Measurements from ENCODE around the gene GALNT17.
"Not testable (repeated sequence)": the region's sequence is repeated elsewhere in the genome, so short reads cannot be mapped to it uniquely, and the experiment has no call there.

The GALNT17 gene

DNA sequence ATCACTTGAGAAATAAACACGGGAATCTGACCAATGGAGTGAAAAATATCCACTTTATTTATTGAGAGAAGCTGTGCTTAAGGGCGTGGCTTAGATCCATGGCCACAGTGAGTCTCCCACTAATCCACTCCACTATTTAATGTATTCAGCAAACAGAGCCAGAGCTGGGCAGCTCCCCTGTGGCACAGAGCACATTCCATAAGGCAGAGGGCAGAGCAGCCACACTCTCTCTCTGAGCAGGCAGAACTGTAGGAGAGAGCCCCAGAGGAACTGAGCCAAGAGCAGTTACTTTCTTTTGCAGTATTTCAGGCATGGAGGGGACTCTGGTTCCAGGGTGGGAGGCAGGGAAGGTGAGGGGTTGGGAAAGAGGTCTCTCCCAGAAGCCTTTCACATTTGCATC is 106.0 kb downstream of the GALNT17 start:
- no peak for DNase-seq

DNA sequence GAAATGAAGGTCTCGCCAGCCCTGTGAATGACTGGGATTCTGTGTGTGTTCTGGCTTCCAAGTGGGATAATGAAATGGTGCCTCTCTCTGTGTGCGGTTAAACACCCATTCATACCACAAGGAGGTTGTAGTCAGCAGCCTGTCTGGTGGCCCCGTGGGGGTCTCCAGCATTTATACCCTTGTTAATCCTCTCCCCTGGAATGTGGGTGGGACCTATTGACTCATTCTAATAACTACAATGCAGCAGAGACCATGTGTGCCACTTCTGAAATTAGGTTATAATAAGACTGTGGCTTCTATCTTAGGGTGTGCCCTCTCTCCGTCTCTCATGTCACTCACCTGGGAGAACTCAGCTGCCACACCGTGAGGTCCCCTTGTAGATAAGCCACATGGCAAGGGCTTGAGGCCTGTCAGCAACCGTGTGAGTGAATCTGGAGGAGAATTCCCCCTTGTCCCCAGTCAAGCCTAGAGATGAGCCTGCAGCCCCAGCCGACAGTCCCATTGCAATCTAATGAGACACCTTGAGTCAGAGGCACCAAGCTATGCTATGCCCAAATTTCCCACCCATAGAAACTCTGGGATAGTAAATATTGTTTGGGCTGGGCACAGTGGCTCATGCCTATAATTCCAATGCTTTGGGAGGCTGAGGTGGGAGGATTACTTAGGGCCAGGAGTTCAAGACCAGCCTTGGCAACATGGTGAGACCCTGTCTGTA is 106.8 kb downstream of the GALNT17 start:
- no peak for DNase-seq

DNA sequence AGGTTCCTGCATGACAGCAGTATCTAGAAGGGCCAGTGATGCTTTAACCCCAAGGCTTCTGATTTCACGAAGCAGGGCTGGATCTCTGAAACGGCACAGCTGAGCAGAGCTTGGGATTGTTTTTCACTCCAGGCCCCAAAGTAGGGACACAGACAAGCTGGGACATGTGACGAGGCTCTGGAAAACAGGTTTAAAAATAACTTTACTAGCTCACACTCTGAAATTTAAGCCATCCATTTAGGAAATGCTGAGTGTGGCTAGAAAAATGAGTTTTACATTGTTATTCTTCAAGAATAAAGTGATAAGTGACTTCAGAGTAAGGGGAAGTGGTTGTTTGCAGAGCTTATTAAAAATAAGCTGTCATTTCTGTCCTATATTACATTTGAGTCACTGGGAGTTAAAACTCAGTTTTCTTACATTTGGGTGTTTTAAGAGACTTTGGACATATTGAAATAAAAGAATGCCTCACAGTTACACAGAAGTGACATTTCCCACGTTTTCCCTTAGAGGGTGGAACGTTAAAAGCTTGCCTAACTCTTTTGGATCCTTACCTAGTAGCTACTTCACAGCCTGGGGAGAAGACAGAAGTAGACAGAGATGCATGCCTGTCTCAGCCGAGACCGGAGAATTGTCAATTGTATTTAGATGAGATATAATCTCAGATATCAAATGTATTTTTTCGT is 107.8 kb downstream of the GALNT17 start:
- DNase-seq: no peak

DNA sequence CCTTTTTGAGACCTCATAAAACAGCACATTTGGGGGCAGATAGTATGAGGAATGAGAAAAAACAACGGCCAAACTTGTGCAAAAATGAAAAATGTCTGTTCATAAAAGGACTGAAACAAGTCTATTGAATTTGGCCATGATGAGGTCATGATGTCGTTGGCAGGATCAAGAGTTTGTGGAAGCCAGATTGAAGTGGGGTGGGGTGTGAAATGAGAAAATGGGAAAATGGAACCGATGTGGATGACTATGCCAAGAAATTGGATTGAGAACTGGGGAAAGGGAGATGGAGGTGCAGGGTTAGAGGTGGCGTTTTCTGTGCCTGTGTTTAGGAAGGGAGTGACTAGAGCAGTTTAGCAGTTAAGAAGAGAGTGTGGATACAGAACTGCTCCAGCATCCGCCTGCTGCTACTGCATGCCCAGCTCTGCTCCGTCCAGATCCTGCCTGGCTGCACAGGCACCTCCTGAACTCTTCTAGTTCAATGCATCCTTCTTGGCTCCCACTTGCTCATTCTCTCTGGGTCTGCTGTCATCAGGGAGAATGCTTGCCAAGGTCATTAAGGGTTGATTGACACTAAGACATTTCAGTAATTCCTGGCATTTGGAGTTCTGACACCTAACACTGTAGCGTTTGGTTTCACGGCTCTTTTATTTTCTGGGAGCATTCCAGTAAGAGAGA is 111.9 kb downstream of the GALNT17 start:
- DNase-seq: no peak

DNA sequence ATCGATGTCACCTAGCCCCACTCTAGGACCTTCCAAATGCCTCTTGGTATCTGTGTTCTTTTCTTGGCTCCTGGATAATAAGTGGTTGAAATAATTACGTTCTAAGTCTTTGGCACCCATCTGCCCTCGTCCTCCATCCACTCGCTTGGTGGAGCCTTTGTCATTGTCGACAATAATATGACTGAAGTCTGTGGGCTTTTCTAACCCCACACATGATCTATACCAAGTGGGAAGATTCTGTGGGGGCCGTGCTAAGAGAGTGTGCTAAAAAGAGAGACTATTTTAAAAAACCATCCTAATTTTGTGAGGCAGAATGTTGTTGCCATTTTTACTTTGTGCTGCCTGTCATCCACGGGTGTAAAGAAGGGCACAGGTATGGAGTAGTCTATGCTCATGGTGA is 113.1 kb downstream of the GALNT17 start:
- no peak for DNase-seq

DNA sequence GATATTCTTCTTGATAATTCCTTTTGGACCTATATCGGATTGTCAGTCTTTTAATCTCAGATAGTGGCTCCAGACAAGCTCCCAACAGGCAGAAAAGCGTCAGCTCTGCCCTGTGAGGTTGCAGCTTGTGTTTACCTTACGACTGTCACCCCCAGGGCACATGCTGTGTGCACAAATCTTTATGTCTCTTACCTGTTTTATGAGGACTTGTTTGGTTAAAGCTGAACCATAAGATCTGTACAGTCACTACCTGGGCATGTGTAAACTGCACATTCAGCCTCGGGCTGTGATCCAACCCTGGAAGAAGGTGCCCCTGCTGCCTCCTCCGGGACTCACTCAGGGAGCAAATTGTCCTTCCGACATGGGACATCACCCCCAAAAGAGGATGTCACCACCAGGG is 119.8 kb downstream of the GALNT17 start:
- DNase-seq: no peak

DNA sequence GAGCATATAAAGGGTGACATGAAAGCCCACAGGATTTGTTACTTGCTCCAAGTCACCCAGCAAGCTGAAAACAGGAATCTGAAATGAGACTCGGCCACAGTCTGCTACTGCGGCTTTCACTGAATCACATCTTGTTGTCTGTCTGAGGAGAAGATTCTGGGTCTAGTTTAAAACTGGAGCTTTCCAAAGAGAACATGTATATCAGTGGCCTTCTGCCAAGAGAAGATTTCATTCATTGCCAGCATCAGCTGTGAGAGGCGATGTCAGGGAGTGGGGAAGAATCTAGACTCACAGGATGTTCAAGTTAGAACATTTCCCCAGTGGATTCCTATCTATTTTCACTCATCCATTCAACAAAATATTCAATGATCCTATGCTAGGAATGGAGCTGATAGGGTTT is 122.8 kb downstream of the GALNT17 start:
- no peak for DNase-seq

DNA sequence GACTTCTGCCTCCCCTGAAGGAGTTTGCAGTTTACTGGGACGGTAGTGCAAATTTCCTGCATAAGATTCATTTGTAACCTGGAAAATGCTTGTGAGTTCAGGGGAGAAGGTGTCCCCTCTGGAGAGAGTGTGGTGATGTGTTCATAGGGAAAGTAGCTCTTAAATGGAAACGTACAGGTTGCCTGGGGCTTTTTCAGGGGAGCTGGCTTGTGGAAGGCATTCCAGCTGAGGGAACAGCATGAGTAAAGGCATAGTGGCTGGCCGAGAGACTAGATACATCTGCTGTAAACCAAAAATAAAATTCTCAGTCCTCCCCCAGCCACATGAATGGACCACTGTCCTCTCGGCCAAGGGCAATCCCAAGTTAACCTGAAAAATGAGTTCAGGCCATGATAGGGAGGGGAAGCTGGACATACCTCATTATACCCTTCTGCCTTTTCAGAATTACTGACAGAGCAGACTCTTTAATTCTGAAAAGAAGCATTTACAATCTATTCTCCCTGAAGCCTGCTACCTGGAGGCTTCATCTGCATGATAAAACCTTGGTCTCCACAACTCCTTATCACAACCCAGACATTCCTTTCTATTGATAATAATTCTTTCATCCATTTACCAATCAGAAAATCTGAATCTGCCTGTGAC is 123.7 kb downstream of the GALNT17 start:
- no peak for DNase-seq

DNA sequence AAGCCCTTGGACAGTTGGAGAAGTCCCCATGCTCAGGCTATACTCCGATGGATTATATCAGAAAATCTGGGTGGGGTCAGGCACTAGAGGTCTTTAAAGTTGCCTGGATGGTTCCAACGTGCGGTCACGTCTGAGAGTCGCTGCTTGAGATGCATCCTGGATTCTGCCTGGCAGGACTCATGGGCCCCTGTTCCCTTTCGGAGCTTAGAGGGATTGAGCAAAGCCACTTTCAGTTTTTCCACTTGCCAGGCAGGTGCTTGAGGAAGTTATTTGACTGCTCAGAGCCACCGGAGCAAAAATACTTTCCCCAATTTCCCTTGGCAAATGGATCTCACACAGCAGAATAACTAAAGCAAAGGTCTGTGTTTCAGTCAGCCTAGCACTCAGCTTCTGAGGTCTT is 129.1 kb downstream of the GALNT17 start:
- DNase-seq: no peak

DNA sequence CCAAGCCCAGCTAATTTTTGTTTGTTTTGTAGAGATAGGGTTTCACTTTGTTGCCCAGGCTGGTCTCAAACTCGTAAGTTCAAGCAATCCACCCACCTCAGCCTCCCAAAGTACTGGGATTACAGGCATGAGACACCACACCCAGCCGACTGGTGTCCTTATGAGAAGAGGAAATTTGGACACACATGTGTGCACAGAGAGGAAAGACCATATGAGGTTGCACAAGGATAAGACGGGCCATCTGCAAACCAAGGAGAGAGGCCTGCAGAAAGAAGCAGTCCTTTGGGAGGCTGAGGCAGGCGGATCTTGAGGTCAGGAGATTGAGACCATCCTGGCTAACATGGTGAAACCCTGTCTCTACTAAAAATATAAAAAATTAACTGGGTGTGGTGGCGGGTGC is 130.9 kb downstream of the GALNT17 start:
- DNase-seq: not testable (repeated sequence)

DNA sequence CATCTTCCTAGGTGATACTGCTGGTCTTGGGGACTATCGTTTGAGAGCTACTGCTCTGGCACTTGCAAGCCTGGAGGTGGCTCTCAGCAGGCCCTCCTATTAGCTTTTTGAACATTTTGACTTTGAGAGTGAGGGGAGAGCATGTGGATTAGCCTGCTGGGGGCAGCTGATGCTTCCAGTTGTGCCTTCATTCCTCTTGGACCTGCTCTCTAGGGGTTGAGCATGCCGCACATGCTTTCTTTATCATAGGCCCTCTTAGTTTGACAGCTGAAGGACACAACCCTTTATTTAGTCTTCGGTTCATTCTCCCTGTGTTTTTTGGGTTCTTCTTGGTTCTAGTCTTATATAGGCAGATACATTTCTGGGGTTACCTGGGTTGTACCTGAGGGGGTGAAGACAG is 132.1 kb downstream of the GALNT17 start:
- DNase-seq: no peak

DNA sequence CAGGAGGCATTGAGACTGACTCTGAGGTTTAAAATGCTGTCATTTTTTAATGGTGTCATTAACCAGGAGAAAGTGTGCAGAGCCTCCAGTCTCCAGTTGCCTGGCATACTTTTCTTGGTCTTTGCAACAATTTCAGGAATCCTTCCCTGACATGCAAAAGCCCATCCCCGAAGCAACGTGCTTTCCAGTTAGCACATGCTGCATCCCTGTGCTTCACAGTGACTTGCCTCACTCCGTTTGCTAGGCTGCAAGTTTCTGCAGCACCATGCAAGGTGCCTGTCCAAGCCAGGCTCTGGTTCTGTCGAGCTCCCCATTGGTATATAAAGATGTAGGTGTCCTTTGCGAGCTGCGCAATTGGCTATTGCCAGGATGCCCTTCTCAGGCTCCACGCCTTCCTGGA is 135.0 kb downstream of the GALNT17 start:
- DNase-seq: no peak

DNA sequence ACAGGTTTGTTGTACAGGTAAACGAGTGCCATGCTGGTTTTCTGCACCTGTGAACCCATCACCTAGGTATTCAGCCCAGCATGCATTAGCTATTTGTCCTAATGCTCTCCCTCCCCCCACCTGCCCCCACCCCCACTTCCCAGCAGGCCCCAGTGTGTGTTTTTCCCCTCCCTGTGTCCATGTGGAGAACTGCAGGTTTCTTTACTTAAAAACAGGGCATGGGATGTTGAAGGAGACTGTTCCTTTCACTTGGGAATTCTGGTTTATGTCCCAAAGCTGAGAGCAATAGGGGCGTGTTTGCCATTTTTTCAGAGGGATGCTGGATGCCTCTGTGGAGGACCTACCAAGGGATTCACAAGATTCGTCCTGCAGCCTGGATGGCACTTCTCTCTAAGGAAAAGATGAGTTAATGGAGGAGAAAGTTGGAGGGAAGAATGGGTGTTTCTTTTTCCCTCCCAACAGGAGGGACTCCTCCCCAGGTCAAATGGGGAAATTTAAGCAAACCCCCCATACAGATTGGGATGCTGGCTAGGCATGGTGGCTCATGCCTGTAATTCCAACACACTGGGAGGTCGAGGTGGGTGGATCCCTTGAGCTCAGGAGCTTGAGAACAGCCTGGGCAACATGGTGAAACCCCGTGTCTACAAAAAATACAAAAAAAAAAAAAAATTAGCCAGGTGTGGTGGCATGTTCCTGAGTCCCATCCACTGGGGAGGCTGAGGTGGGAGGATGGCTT is 136.0 kb downstream of the GALNT17 start:
- no peak for DNase-seq

DNA sequence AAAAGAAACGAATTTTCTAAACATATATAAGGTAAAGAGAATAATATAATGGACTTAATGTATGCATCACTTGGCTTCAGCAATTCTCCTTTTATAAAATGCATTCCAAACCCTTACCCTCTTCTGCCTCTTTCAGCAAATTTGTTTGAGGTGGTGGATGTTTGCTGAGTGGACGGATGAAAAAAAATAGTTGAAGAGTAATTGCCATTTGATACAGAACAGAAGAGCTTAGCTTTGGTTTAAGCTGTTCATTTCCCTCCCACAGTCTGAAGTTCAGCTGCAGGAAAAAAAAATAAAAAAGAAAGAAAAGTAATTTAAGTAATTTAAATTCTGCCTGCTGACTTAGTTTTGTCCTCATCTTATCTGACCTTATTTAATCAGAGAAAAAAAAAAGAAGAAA is 138.6 kb downstream of the GALNT17 start:
- no peak for DNase-seq

DNA sequence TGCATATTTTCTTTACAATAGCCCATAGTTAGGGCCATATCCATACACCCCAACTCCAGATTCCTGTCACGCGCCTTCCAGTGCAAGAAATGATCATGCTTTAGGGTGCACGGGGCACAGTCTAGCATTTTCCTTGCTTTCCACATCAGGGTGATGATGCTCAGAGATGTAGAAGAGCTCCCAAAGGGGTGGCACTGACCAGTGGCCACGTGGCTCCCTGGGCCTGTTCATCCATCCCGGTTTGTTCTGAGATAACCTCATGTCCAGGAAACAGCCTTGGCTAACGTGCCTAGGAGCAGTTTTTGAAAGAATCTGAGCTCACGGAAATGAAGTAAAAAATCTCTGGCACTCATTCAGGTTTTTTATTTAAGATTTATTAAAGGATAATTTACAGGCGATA is 139.3 kb downstream of the GALNT17 start:
- no peak for DNase-seq

DNA sequence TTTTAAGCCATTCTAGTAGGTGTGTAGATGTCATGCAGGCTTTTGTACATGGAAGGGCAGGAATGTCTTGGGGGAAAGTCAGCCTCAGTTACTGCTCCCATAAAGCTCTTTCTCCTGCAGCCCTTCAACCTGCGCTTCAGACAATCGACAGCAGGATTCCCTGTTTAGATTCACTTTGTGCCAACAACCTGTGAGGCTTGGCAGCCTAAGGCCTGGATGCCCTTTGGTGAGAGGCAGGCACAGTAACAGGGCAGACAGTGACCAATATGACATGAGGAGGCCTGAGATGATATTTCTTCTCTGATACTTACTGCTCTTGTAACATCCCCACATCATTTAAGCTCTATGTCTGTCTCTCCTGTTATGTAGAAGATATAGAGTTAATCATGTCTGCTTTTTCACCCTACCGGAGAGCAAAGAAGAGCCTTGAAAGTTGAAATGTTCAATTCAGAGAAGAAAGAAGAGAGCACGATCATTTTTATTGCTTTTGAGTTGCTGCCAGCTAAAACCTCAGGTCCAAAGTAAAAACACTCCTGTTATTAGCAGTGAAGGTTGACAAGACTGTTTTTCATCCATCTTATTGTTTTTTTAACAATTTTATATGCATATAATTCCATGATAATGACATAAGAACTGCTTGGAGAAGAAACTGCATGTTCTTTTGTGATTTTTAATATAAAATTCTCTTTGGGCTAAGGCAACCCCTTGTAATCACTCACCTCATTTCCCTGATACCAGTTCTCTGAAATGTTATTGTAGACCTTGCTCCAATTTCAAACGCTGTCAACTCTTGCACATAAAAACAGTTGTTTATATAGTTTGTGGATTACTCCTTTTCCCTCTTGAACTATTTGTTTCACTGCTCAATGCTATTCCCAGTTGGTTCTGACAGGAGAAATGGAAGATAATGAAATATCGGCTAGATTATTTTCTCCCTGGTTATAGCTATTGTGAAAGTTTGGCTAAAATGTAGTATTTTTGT is 140.9 kb downstream of the GALNT17 start:
- DNase-seq: no peak

DNA sequence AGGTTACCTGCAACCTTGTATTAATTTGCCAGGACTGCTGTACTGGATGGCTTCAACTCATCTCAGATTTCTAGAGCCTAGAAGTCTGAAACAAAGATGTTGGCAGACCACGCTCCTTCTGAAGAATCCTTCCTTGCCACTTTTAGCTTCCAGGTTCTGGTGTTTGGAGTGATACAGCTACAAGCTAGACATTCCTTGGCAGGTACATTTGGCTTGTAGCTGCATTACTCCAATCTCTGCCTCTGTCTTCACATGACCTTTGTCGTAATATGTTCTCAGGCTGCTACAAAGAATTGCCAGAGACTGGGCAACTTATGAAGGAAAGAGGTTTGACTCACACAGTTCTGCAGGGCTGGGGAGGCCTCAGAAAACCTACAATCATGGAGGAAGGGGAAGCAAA is 146.3 kb downstream of the GALNT17 start:
- no peak for DNase-seq

DNA sequence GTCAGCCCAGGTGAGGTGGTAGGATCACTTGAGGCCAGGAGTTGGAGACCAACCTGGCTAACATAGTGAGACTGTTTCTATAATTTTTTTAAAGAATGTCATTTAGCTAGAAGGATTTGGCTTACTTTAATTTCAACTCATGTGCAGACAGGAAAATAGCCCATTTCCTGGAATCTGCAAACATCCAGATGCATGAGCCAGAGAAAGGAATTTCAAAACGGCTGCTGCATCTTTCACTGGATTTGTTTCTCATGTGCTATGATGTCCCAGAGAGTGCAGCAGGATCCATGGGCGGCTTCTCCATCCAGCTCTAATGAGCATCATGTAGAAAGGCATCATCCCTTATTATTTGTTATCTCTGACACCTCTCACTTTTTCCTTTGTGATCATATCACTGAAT is 149.3 kb downstream of the GALNT17 start:
- no peak for DNase-seq

DNA sequence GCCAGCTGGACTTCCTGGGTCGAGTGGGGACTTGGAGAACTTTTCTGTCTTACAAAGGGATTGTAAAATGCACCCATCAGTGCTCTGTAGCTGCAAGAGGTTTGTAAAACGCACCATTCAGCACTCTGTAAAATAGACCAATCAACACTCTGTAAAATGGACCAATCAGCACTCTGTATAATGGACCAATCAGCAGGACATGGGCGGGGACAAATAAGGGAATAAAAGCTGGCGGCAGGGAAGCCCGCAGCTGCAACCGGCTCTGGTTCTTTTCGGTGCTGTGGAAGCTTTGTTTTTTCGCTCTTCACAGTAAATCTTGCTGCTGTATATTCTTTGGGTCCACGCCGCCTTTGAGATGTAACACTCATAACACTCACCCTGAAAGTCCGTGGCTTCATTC is 151.9 kb downstream of the GALNT17 start:
- DNase-seq: no peak

DNA sequence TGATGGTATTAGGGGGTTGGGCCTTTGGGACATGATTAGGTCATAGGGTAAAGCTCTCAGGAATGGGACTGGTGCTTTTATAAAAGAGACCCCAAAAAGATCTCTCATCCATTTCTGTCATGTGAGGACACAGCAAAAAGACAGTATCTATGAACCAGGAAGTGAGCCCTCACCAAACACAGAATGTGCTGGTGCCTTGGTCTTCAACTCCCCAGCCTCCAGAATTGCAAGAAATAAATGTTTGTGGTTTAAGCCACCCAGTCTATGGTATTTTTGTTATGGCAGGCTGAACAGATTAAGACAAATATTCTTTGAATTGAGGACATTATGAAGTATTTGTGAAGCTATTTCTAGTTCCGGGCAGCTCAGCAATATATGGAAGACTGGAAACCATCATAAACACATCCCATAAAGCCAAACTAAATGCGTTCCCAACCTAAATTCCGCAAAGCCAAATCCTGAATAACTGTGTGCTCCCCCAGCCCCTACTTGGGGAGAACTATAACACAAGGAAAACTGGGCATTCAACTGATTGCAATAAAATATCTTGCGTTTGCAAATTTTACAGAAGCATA is 153.7 kb downstream of the GALNT17 start:
- DNase-seq: no peak

DNA sequence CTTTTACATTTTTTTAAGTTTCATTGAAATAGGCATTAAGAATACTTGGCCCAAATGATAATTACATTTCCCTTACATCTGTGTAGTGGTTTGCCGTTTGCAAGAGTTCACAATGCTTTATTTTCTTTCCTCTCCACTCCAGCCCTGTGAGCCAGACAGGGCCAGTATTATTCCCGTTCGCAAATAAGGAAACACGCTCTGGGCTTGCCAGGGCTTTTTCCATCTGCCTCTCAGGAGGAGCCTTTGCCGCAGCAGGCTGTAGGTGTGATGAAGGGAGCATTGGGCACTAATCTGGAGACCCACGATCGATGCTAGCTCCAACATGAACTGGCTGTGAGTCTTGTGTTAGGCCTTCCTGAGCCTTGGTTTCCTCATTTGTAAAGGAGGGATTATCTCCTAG is 154.4 kb downstream of the GALNT17 start:
- no peak for DNase-seq

DNA sequence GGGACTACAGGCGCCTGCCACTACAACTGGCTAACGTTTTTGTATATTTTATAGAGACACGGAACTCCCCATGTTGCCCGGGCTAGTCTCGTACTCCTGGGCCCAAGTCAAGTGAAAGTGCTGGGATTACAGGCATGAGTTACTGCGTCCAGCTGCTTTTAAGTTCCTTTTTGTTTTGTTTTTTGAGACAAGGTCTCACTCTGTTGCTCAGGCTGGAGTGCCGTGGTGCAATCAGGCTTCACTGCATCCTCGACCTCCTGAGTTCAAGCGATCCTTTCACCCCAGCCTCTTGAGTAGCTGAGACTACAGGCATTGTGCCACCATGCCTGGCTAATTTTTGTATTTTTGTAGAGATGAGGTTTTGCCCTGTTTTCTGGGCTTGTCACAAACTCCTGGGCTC is 155.0 kb downstream of the GALNT17 start:
- DNase-seq: no peak
